Stimulated activated CD4-positive, alpha-beta T cell treated with anti-CD3 and anti-CD28 coated beads, Interleukin-15, amount 100 ng/mL, for 24 hours (primary cell): ENCODE results near the gene FGGY.

Experiments used
- DNase-seq: peaks from one replicate; pipeline ENCODE4 v3.0.0-alpha.2; 2020

The FGGY gene

GRCh38 chr1:59752556-59753414 lies 455.9 kb downstream of the FGGY start:
- DNase-seq = no peak

DNA sequence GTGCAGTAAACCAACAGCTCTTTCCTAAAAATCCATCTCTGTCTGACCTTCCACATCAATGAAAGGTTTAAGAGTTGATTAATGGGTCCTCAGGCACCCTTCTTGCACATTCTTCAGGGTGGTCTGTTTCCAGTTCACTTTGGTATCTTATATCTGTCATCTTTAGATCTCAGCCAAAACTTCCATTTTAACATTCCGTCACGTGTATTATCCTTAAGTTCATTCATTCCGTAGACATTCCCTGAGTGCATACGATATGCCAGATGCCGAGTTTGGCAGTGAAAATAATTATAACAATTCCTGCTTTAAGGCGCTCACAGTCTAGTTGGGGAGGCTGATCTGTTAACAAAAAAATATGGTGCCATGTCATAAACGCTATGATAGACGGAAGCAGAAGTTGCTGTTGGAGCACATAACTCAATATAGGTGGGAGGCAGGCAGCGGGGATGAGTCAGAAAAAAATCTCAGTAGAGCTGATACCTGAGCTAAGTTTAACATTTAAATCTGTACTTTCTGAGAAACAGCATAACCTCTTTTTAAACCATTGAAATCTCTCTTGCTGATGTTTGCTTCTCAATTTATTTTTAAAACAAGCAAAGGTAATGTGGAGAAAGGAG lies 458.3 kb downstream of the FGGY start:
- no peak for DNase-seq

DNA sequence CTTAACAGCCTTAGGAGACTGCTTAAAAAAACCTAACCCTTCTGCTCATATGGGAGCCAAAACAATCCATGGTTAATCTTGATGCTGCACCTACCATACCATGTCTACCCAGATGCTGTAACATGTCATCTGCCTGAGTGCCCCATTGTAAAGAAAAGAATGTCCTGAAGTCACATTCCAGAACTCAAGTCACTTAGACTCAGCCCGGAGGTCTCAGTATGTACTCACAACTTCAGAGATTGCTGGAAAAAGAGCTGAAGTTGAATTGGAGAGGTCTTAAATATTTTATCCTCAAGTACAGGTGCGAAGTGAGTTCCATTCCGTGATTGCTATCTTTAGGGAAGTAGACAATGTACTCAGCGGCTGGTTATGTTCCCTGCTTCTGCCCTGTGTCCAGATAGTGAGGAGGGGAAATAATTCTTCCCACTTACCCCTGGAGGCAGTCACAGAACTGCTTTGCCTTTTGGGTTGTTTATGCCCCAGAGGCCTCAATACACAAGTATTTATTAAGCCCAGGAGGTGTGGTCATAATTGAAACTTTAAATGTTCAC lies 460.4 kb downstream of the FGGY start:
- DNase-seq = no peak

DNA sequence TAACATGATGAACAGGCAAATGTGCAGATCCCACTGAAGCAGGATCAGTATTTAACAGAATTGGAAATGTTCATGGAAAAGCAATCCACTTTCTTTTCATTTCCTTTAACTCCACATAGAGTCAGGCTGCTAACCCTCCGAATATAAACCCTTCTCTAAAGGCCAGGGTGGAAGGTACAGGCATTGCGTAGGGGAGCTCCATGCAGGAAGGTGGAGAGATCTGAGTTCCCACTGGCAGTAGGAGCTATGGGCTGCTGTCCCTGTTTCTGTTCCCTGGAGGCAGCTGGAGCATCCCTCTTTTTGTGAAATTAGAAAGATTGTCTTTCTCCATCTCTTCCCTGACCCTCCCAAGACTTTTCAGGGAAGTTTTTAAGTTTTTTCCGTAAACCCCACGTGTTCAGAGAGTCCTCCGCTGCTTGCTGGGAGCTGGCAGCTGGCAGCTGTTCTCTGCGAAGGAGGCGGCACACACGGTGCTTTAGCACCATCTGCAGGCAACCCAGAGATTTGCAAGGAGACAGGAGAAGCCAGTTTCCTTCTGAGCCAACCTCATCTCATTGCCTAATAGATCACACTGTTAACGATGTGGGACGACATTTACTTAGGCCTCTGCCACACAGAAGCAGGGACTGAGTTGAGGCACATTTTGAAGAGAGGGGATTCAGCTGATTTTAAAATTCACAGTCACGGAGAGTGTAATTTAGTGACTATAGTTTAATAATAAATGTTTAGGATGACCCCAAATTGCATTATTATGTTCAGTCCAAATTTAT lies 462.4 kb downstream of the FGGY start:
- DNase-seq = peak; percentile 75

DNA sequence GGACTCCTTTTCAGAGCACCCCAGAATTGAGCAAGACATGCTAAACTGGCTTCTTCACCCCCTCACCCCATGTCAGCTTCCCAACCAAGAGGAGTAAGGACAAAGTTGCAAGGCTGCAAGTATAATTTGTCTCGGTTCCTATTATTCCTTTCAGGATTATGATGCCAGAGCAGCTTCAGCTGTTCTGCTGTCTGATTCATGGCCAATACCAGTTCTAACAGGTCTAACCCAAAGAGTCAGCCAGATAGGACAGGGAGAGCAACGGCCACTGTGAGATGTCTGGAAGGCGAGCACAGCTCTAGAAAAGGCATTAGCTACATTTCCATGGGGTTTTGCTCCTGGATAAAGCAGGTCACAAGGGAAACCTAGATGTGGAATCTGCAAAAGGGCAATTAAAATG lies 464.5 kb downstream of the FGGY start:
- DNase-seq = no peak

- DNase-seq = no peak
These were observed 466.5 kb downstream of the FGGY start for GRCh38 chr1:59763418-59763817.

GRCh38 chr1:59765011-59765730 lies 468.3 kb downstream of the FGGY start:
- no peak for DNase-seq

DNA sequence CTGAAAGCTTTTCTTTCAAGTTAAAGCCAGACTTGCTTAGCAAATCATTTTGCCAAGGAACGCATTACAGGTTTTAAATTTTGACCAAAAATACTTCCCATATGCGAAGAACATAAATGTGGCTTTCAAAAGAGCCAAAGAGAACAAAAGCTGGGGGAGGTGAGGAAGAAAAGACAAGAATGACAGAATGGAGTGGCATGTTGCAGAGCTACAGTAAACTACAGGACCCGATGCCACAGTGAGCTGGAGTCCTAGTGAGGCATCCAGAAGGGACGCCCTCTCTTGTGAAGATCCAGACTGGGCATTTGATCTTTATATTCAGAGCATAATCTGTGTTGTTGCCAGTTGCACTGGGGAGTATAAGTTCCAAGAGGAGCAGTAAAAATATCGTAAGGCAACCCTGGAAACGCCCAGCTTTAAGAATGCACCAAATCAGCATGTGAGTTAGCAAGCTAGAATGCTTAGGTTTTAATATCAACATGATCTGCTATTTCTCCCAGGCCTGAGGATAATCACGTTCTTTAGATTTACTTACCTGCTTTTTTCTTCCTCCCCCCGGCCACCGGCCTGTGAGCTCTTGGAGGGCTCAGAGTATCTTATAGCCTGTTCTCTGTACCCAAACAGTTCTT lies 469.4 kb downstream of the FGGY start:
- DNase-seq = no peak

- no peak for DNase-seq
These were observed 470.2 kb downstream of the FGGY start for GRCh38 chr1:59767119-59767518.

GRCh38 chr1:59768792-59769735 lies 472.2 kb downstream of the FGGY start:
- DNase-seq = no peak

DNA sequence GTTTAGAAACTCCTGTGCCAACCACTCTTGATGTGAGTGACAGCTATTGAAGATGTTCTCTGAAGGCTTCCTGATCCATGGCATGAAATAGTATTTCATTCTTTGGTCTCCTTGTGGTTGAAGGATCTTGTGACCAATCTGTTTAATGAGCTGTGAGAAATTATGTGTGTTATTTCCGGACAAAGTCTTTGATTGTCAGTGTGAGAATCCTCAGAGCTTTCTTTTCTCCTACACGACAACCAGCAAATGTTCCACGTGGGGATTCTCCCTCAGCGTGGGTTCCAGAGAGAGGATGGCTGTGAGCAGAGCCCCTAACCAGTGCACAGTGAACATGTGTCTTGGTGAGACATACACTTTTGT lies 472.8 kb downstream of the FGGY start:
- DNase-seq = no peak

GRCh38 chr1:59771361-59771760 lies 474.5 kb downstream of the FGGY start:
- DNase-seq = no peak

DNA sequence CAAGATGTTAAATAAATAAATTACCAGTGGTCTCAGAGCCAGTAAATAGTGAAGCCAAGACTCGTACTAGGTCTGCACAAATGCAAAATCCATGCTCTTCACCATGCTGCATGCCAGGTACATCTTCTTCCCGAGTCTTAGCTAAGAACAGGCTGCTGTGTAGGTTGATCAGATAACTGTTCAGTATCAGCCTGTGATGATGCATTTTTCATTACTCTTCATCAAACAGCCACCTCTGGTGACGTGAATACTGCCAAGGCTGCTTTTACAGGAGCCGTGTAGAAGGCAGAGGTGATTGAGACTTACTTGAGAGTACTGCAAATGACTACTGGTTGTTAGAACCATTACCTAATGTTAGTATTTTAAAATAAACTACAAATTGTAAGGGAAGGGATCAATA lies 478.6 kb downstream of the FGGY start:
- DNase-seq = no peak

GRCh38 chr1:59776960-59777852 lies 480.3 kb downstream of the FGGY start:
- no peak for DNase-seq

GRCh38 chr1:59779949-59780348 lies 483.1 kb downstream of the FGGY start:
- peak; percentile 5 for DNase-seq

DNA sequence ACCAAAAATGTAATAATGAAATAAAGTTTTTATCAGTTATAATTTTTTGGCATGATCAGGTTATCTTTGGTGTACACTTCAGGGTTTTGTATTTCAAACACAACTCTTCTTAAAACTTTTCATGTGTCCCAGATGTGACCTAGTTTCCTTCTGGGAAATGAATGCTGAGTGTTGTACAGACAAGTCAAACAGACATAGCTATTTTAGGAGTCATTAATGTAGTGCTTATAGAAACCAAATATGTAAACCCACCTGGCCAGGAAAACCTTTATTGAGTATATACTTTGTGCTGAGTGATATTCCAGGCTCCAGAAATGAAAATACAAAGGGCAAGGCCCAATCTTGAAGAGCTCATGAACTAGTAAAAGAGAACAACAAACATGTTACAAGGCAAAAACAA lies 491.9 kb downstream of the FGGY start:
- no peak for DNase-seq

- DNase-seq = no peak
These were observed 501.7 kb downstream of the FGGY start for GRCh38 chr1:59798600-59798999.

GRCh38 chr1:59803458-59804038 lies 506.7 kb downstream of the FGGY start:
- no peak for DNase-seq

- DNase-seq = no peak
These were observed 507.4 kb downstream of the FGGY start for GRCh38 chr1:59804301-59804700.

DNA sequence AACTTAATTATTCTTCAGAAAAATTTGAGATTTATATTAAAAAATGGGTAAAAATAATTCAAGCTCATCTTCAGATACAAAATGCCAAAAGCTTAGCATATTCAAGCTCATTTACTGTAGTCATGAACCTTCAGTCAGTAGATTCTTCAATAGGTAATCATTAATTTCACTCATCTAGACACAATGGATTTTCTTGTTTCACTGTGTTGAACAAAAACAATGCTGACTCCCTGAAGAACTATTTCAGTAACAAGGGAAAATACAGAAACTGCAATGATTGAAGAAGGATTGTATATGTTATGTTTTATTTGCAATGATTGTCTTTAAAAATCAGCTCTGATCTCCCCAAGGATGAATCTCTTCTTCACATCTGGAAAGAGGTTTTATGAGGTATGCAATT lies 508.7 kb downstream of the FGGY start:
- no peak for DNase-seq
